HPDE6-E6E7 (cell line): ENCODE results near the gene SRGAP3.
A peak's percentile ranks its signal among the peaks of the same experiment; 100 is the strongest.

Experiments used
- DNase-seq: peaks from one replicate; pipeline ENCODE4 v3.0.0; 2011; ENCODE audit warnings: missing footprints; ENCODE audit errors: extremely low spot score

The SRGAP3 gene

DNA sequence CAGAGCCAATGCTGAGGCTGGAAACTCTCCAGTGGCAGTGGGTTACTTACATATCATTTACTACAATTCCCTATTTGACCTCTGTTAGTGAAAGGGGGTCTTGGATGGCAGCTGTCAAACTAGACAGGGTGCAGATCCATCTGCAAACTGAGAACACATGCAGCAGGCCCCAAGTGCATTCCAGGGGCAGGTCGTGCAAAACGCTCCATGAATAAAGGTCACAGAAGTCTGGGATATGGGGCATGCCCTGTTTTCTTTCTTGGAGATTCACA, 261.1 kb downstream of the SRGAP3 start:
- no peak for DNase-seq

DNA sequence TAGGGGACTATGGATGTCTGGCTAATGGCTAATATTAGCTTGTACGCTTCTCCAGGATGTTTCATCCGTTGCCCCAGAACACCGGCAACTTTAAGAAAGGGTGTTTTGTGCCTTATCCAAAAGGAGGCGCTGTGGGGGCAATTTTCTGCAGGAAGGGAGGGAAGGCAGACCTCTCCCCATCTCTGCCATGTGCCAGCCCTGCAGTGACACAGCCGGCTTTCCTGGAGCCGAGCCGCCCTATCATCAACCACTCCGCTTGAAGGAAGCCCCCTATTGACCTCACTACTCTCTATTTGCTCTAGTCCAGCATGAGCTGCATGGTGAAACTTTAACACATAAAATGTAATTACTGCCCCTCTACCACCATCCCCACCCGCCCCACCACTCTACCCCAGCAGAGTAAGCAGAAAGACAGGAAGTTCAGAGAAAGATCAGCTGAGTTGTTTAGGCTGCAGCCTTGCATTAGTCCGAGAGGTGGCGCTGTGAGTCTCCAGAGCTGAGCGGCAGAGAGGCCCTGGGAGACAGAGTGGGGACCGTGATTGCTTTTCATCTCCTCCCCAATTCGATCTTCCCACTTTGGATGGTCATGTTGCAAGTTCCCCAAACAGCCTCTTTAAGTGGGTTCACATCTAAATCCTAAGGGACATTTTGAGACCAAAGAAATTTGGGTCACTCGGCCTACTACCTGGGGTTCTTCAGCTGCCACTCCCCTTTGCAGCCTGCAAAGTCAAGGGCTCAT, 261.6 kb downstream of the SRGAP3 start:
- peak; percentile 31 for DNase-seq

DNA sequence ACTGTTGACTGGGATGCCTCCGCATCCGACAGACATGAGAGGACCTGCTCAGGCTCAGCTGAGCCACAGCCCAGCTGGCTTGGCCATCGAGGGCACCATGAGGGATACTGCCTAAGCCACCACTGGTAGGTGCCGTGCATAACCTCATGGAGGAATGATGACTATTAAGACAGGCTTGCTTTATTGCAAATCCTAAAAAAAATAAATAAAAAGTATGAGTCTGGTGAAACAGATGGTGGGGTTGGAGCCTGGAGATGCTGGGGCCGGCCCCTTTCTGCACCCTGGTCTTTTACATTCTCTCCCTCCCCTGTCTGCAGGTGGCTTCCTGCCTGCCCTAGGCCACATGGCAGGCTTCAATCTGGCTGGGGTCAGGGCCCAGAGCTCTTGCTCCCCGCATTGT, 262.2 kb downstream of the SRGAP3 start:
- no peak for DNase-seq

- no peak for DNase-seq
Observed at GRCh38 chr3:8986741-8987140, 262.7 kb downstream of the SRGAP3 start.

DNA sequence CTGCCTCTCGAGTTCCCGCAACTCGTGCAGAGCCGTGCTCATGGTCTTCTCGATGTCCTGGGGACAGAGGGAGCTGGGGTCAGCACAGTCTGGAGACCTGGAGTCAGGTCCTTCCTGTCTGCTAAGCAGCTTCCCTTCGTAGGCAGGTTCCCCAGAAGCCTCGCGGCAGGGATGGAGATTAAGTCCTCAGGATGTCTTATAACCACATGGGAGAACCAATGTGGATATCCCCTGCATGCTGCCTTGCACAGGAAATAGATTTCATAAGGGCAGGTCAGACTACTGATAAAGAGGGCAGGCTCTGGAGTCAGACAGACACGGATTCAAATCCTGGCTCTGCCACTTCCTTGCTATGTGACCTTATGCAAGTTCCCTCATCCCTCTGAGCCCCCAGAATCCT, 263.6 kb downstream of the SRGAP3 start:
- no peak for DNase-seq

DNA sequence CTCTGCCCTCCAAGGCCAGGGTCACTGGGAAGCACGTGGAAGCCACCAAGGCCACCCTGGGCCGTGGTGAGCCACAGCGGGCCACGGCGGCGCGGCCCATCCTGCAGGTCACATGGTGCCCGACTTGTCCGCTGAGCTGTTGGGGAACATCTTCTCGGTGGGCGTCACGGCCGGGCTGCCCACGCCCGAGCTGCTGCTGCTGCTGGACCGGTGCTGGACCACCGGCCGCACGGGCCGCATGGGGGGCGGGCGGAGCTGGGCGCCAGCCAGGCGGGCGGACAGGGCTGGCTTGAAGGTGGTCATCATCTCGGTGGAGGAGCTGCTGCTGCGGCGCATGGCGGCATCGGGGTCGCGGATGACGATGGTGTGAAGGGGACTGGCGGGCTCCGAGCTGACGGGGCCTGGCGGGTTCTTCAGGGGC, 264.0 kb downstream of the SRGAP3 start:
- DNase-seq = no peak

DNA sequence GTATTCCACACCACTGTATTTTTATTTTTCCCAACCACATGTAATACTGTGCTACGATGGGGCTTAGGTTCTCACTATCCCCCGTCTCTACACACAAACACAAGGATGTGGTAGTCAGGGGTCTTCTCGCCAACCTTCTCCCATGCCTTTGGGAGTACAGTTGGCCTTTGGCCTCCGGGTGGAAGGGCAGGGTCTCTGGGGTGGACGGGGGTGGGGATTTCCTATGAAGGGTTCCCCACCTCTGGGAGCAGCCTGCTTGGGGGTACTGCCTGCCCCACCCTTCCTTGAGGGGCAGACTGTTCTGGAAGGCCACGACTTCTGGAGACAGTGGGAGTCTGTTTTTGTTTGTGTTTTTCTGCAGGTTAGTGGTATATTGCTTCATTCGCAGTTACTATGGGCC, 264.9 kb downstream of the SRGAP3 start:
- no peak for DNase-seq

DNA sequence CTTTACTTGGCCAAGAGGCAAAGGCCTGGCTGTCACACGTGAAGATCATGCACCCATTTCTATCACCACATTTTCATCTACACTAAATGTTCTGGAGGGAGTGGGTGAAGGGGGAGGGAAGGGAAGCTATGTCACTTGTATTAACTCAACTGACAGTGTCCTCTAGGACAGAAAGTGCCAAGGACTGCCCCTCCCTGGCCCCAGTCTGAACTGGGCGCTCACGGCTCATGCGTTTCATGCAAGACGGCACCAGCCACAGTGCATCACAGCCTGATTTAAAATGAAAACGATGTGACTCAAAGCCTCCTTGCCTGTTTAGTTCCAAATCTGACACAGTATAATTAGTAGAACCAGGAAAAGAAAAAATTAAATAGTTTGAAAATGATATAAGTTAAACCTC, 265.4 kb downstream of the SRGAP3 start:
- no peak for DNase-seq

DNA sequence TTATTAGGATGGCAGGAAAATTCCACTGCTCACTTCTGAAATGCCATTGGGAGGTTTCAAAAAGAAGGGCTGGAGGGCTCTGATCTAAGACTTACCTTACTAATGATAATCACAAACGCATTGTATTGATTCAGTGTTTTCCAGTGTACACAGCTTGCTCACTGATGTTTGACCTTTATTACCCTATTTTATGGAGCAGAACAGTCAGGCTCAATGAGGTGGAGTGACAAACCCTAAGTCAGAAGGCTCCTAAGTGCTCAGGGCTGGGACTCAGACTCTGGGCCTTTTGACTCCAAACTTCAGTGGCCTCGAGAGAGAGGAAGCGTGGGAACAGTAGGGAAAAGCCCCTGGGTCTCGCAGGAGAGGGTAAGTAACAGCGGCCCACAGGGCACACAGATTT, 265.9 kb downstream of the SRGAP3 start:
- no peak for DNase-seq

DNA sequence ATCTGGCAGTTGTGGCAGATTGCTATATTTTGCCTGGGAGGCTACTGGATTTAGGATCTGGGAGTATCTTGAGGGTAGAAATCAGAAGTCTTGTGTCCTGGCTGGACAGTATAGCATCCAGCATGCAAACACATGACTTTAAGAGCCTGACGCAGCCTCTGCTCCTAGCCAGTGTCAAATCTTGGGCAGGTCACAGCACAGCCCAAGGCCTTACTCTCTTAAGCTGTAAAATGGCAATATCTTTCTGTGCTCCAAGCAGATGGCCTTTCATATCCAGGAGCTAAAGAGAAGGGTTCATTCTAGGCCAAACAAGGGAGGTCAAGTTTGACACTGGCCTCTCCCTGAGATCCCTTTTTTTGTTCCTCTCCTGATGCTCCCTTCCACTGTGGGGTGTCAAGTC, 266.4 kb downstream of the SRGAP3 start:
- DNase-seq = no peak

DNA sequence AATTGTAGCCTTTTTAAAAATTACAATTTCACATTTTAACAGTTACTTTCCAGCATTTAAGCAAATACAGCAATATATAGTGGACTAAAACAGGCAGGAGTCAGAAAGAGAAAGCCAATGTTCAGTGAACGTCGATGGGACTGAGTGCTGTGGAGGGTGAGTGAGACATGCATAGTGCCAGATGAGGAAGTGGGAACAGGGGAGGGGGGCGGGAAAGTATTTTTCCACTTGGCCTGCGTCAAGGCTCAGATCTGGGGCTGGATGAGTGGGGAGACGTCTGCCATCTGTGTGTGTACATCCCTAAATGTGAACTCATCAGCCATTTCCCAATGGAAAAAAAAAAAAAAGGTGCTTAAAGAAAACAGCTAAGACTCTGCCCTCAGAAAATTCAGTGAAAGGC, 266.9 kb downstream of the SRGAP3 start:
- no peak for DNase-seq

- no peak for DNase-seq
Observed at GRCh38 chr3:8981700-8982099, 267.7 kb downstream of the SRGAP3 start.

GRCh38 chr3:8981296-8981695, 268.1 kb downstream of the SRGAP3 start:
- no peak for DNase-seq

- no peak for DNase-seq
Observed at GRCh38 chr3:8980756-8981257, 268.6 kb downstream of the SRGAP3 start.

- no peak for DNase-seq
Observed at GRCh38 chr3:8979262-8979661, 270.2 kb downstream of the SRGAP3 start.

- DNase-seq = no peak
Observed at GRCh38 chr3:8978551-8978950, 270.9 kb downstream of the SRGAP3 start.

GRCh38 chr3:8976540-8977182, 272.8 kb downstream of the SRGAP3 start:
- DNase-seq = no peak

DNA sequence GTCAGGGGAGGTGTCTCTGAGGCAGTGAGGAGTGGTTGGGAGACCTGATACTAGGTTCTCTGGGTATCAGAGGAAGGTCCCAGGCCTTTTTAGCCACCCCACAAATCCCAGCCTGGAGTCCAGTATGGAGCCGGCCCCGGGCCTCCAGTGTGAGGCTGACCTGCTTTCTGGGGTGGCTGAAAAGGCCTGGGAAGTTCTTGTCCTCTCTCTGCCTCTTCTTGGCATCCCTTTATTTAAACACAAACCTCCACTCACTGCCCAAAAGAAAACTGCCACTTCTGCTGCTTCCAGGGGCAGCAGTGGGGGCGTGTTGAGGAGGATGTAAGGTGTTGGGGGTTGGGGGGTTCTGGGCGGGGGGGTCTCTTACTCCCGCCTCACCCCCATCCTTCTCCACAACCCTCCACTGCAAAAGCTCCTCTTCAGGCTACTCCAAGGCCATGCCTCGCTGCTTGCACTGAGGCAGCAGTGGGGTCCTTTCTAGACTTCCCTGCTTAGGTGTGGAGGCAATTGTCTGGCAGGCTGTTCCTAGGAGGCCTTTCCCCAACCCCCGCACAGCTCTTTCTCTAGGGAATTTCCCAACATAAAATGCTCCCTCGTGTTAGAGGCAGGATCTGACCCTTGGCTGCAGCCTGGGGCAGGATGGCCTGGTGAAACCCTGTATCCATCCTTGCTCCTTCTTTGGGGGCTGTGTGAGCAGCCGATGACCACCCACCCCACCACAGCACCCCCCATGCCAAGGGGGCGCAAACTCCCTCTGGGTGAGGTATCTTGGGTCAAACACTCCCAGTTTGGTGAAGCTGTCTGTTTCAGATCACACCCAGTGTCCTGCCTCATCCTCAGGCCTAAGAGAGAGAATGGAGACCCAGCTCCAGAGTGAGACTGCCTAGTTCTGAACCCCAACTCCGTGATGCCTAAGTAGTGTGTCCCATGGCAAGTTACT, 274.1 kb downstream of the SRGAP3 start:
- no peak for DNase-seq

DNA sequence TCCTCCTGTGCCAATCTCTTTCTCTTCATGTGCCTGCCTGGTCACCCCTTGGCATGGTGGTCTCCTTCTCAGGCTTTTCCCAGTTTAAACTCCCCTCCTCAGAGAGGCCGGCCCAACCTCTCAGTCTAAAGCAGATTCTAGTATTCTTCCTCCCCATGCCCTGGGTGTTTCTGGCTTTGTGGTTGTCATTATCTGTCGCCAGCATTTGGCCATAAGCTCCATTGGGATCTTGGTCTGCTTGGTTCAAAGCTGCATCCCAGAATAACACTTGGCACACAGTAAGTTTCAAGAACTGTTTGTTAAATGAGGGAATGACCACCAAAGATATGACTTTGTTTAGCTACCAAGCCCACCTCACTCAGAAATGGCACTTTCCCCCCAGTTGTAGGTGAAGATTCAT, 275.0 kb downstream of the SRGAP3 start:
- DNase-seq = no peak

DNA sequence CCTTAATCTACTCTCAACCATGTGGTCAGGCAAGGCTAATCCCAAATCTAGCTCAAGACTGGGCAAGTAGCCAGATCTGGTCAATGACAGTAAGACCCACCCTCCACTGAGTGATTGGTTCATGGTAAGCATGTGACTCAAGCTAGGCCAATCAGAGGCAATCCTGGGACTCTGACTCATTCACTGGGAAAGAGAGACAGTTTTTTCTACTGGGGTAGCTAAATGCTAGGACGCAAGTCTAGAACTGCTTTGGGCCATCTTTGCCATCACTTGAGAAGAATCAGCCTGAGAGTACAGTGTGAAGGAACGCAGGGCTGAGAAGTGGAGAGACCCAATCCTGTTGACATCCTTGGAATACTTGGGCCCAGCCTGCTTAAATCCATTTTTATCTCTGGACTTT, 276.8 kb downstream of the SRGAP3 start:
- no peak for DNase-seq

- DNase-seq = no peak
Observed at GRCh38 chr3:8970971-8971589, 278.4 kb downstream of the SRGAP3 start.

- DNase-seq = no peak
Observed at GRCh38 chr3:8969241-8969640, 280.2 kb downstream of the SRGAP3 start.
